ENCODE data around the gene CNKSR3.

DNA sequence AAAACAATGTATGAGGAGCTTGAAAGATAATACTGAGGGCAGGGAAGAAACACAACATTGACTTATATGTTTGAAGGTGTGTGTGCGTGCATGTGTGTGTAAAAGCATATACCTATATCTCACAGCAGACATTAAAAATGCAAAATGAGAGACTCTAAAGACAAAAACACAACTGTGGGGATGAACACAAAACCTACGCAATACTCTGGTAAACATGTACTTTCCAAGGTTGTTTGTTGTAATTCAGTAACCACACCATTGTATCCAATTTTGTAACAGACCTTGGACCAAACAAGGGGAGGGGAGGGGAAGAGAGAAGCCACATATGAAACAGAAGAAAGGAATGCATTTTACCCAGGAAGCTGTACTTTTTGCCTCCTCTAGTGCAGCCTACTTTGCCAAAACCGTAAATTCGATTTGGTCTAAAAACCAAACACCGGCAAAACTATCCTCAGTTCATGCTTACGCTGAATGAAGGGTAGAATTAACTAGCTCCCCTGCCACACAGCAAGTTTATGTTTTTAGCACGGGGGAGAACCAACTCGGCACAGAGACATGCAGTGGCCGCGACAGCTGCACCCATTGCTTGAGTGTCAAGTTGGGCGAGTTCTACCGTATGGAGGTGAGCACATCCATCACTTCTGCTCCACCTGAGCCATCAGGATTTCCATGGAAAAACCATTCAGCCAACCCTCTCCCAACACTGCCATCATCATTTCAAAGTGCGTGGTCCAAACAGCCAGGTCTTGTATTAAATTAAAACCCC is 50.0 kb downstream of the CNKSR3 start:
- TF ChIP-seq EZH2 (IDR thresholded peaks at IDR 0.05), result no peak
- TF ChIP-seq POLR2AphosphoS5 (IDR thresholded peaks at IDR 0.05; ENCODE audit: borderline replicate concordance, low read depth, low read length), result no peak
